T-helper 2 cell (primary cell): ENCODE measurements around the gene CHPF2.

Experiments
- DNase-seq, 5 experiments: peaks; one replicate each; pipeline versions ENCODE4 v3.0.0 to v3.0.0-alpha.2; 2012 to 2022

Gene CHPF2

GRCh38 chr7:151235091-151235787 lies 3.0 kb downstream of the CHPF2 start:
- DNase-seq = no peak

- no peak for DNase-seq
Measured at GRCh38 chr7:151236406-151236805, 4.1 kb downstream of the CHPF2 start.

- DNase-seq = no peak
Measured at GRCh38 chr7:151237244-151238189, 5.2 kb downstream of the CHPF2 start.

GRCh38 chr7:151238190-151238810 lies 6.0 kb downstream of the CHPF2 start:
- no peak for DNase-seq

- DNase-seq = no peak
Measured at GRCh38 chr7:151238924-151239836, 6.9 kb downstream of the CHPF2 start.

- no peak for DNase-seq
Measured at GRCh38 chr7:151239837-151240459, 7.7 kb downstream of the CHPF2 start.

- DNase-seq = no peak
Measured at GRCh38 chr7:151240536-151240935, 8.3 kb downstream of the CHPF2 start.

- DNase-seq = no peak
Measured at GRCh38 chr7:151240942-151241754, 8.9 kb downstream of the CHPF2 start.

- DNase-seq = no peak
Measured at GRCh38 chr7:151241755-151242096, 9.4 kb downstream of the CHPF2 start.

GRCh38 chr7:151242159-151243044 lies 10.1 kb downstream of the CHPF2 start:
- no peak for DNase-seq

GRCh38 chr7:151243045-151243349 lies 10.7 kb downstream of the CHPF2 start:
- DNase-seq = no peak

- DNase-seq = peak in 2 of 5 experiments; percentile 55 to 64
Measured at GRCh38 chr7:151243408-151244195, 11.3 kb downstream of the CHPF2 start.

- peak in 4 of 5 experiments; percentile 25 to 63 (median 39) for DNase-seq
Measured at GRCh38 chr7:151244196-151244840, 12.0 kb downstream of the CHPF2 start.

GRCh38 chr7:151244841-151245346 lies 12.6 kb downstream of the CHPF2 start:
- DNase-seq = no peak

- DNase-seq = peak; percentile 53 to 66 (median 66)
Measured at GRCh38 chr7:151245360-151246101, 13.2 kb downstream of the CHPF2 start.

- no peak for DNase-seq
Measured at GRCh38 chr7:151246102-151246850, 14.0 kb downstream of the CHPF2 start.
